Glutamatergic neuron (in vitro differentiated cells): ENCODE data around the gene SEMA3G. TPM values are rescaled to one million over a fixed set of nuclear protein-coding genes. Genes with fewer than 3 reads are reported as not detected.

ENCODE experiments used
- DNase-seq: peaks from one replicate; pipeline ENCODE4 v3.0.0; 2022
- H3K27ac Mint-ChIP-seq: one replicate; pipeline ENCODE4 v1.8.0; 2020; ENCODE audit warnings: mild to moderate bottlenecking, mixed read lengths, inconsistent platforms; ENCODE audit not compliant: unreplicated experiment
- H3K27me3 Mint-ChIP-seq: one replicate; pipeline ENCODE4 v1.8.0; 2020; ENCODE audit warnings: mild to moderate bottlenecking, moderate library complexity, mixed read lengths, inconsistent platforms; ENCODE audit not compliant: unreplicated experiment
- H3K36me3 Mint-ChIP-seq: one replicate; pipeline ENCODE4 v1.8.0; 2020; ENCODE audit warnings: mild to moderate bottlenecking, mixed read lengths, inconsistent platforms; ENCODE audit not compliant: unreplicated experiment
- H3K4me1 Mint-ChIP-seq: one replicate; pipeline ENCODE4 v1.8.0; 2020; ENCODE audit warnings: mild to moderate bottlenecking, low read depth, mixed read lengths, inconsistent platforms; ENCODE audit not compliant: unreplicated experiment
- H3K4me3 Mint-ChIP-seq: one replicate; pipeline ENCODE4 v1.8.0; 2020; ENCODE audit warnings: mild to moderate bottlenecking, mixed read lengths, inconsistent platforms; ENCODE audit not compliant: unreplicated experiment
- H3K9me3 Mint-ChIP-seq: one replicate; pipeline ENCODE4 v1.8.0; 2020; ENCODE audit warnings: mild to moderate bottlenecking, moderate library complexity, mixed read lengths, inconsistent platforms; ENCODE audit not compliant: unreplicated experiment
- CTCF ChIP-seq: fragments of 200-600 bp; sonication (generic); IDR thresholded peaks from one replicate; pipeline ENCODE4 v1.5.0; 2021; ENCODE audit not compliant: partially characterized antibody, unreplicated experiment
- total RNA-seq: library from RNA; stranded (reverse); fragmentation: NEBNext Ultra II Directional; extraction: Animal tissue kit (Norgen Biotek cat#: 25700); gene quantifications from one replicate; pipeline ENCODE4 v1.2.1, GENCODE V29; 2021; ENCODE audit not compliant: unreplicated experiment

Gene SEMA3G
- total RNA-seq, 1 donor from 2014 or later, result 0.59 TPM

GRCh38 chr3:52454250-52454937 is 9.5 kb upstream of the SEMA3G start:
- peaks cover 10% of the 10 kb centered on the region for H3K27me3 Mint-ChIP-seq
- H3K27ac Mint-ChIP-seq, result peak overlapping the region; percentile 85
- H3K4me3 Mint-ChIP-seq, result peak overlapping the region; percentile 83
- peaks cover 4% of the 10 kb centered on the region for H3K36me3 Mint-ChIP-seq
- TF ChIP-seq CTCF, result no peak
- H3K9me3 Mint-ChIP-seq, result peaks cover 11% of the 10 kb centered on the region
- DNase-seq, result no peak
- H3K4me1 Mint-ChIP-seq, result peaks cover 24% of the 10 kb centered on the region

GRCh38 chr3:52453496-52454249 is 8.8 kb upstream of the SEMA3G start, which contains the start of gene TNNC1:
TSS of gene TNNC1 (minus strand) at chr3:52454041. CDS start at chr3:52454015, 26 bp downstream.
- peak within 1 kb of the TSS; percentile 83 for H3K4me3 Mint-ChIP-seq
- TF ChIP-seq CTCF, result no peak
- H3K9me3 Mint-ChIP-seq, result peaks cover 11% of the 10 kb centered on the region
- peak within 1 kb of the TSS; percentile 85 for H3K27ac Mint-ChIP-seq
- DNase-seq, result no peak
- peaks cover 24% of the 10 kb centered on the region for H3K4me1 Mint-ChIP-seq
- H3K27me3 Mint-ChIP-seq, result peaks cover 14% of the 10 kb centered on the region
- H3K36me3 Mint-ChIP-seq, result peaks cover 4% of the 10 kb centered on the region

- no peak overlapping the region for H3K4me3 Mint-ChIP-seq
- H3K4me1 Mint-ChIP-seq, result peaks cover 20% of the 10 kb centered on the region
- peaks cover 4% of the 10 kb centered on the region for H3K36me3 Mint-ChIP-seq
- peaks cover 14% of the 10 kb centered on the region for H3K27me3 Mint-ChIP-seq
- DNase-seq, result no peak
- peaks cover 11% of the 10 kb centered on the region for H3K9me3 Mint-ChIP-seq
- H3K27ac Mint-ChIP-seq, result no peak overlapping the region
- no peak for TF ChIP-seq CTCF
These were observed 7.8 kb upstream of the SEMA3G start for GRCh38 chr3:52452570-52453221.

- peaks cover 16% of the 10 kb centered on the region for H3K4me1 Mint-ChIP-seq
- H3K4me3 Mint-ChIP-seq, result no peak overlapping the region
- TF ChIP-seq CTCF, result no peak
- DNase-seq, result no peak
- peaks cover 11% of the 10 kb centered on the region for H3K9me3 Mint-ChIP-seq
- H3K27me3 Mint-ChIP-seq, result peaks cover 14% of the 10 kb centered on the region
- peaks cover 2% of the 10 kb centered on the region for H3K36me3 Mint-ChIP-seq
- no peak overlapping the region for H3K27ac Mint-ChIP-seq
These were observed 7.2 kb upstream of the SEMA3G start for GRCh38 chr3:52452126-52452525.
